CD4-positive, alpha-beta T cell treated with Interleukin-15 for 4 hours (primary cell): ENCODE measurements around the gene ALAS1.
A peak's percentile ranks its signal among the peaks of the same experiment; 100 is the strongest.

Experiments
- DNase-seq: peaks from one replicate; pipeline ENCODE4 v3.0.0-alpha.2; 2020; ENCODE audit warnings: low spot score

The ALAS1 gene

DNA sequence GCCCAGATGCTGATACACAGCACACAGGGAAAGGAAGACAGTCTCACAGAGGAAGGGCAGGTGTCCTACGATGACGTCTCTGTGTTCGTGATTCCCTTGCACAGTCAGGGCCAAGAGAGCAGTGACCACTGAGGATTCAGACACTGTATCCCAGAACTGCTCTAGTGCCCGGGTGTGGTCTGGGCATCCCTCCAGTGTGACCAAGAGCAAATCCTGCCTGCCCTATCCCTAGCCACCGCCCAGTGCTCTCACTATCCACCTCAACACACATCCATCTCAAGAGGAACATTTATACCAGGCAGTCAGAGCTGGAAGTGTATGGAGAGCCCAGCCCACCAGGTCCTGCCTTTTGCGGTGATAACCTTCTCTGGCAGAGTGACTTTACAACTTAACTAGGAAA is 51.7 kb downstream of the ALAS1 start:
- DNase-seq, result no peak

DNA sequence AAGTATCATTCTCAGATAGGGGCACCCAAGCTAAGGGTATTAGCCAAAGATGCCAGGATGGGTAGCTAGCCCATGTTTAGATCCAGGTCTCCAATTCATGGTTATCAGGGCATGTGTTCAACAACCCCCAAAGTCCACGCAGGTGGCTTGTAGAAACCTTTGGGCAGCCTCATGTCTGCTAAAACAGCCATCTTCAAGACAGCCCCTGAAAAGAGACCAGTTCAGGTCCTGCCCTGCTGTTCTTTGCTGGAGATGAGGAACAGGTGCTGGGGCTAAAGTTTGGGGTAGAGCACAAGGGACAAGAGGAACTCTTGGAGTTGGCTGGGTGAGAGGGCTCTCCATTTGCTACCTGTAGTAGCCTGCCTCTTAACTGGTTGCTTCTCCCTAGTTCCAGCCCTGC is 52.2 kb downstream of the ALAS1 start:
- no peak for DNase-seq

DNA sequence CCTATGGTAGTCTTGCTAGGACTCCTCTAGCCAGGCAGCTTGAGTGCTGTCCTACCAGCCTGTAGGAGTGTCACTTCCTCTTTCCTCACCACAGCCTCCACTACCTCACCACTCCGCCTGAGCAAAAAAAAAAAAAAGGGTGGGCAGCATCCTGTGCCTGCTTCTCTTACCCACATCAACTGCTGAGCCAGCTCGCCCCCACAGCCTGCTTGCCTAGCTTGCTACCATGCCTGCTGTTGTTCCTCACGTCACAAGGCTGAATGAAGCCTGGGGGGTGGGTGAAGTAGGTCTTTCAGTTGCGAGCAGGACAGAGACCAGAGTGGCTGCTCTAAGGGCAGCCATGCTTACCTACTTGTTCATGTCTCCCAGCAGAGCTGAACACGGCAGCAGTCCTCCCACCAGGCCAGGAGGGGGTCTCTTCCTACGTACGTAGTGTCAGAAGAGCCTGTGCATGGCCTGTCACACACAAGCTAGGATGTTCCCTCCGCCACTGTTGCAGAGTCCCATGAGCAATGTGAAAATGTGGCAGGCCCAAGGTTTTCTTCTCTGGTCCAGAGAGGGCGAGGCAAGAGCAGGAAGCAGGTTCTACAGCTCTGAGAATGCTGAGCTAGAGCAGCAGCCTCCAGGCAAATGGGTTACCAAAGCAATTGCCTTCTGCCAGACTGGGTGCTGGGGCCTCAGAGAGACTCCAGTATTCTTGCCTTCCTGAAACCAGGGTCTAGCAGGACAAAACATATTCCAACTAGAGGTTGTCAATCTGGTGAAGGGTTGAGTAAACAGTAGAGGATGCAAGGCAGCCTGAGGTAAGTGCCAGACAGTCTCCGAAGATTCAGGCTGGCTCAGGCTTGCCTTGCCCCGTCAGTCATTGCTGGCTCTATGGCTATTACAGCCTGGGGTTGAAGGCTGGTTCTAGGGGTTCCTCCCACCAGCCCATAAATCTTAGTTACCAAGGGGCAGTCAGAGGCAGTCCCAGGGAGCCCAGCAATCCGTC is 55.6 kb downstream of the ALAS1 start:
- peak; percentile 83 for DNase-seq

DNA sequence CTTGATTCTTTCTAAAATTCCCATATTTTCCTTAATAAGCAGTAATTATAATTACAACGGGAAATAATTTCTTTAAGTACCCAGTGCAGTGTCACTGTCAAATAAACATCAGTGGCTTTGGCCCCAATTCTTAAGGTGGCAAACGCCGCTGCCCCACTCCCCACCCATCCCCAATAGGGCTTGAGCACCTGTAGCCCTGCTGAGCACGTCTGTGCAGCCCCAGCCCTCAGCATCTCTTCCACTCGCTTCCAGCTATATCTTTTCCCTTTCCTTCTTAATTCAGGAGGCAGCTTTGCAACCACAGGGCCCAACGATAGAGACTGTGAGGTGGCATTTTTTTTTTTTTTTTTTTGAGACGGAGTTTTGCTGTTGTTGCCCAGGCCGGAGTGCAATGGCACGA is 56.6 kb downstream of the ALAS1 start:
- DNase-seq, result no peak

DNA sequence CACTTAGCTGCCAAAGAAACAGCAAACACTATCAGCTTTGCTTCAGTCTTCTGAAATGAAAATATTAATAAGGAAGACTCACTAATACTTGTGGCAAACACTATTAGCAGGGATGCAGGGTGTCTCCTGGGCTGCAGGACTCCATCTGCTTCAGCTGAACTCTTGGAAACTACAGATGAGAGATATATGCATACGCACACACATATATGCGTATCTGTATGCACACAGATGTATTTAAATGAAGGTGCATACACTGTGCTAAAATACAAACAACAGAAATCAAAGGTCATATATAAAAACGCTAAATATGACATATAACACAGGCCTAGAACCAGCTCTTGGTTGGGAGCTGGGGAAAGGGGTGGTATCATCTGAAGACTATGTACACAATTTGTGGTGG is 58.2 kb downstream of the ALAS1 start:
- no peak for DNase-seq

DNA sequence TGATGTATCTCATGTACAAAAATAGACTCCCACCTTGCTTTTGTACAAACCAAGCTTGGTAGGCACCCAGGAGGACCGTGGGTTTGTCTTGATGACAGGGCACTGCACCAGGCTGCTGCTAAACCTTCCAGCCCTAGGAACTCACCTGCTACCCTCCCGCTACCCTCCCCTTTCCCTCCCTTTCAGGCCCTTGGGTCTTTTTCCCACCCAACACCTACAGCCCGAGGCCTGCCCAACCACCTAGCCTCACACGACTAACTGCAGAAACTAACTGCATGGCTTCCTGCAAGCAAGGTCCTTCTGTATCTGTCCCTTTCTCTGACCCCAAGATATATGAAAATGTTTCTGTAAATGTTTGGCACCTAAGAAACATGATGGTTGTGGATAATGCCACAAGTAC is 58.7 kb downstream of the ALAS1 start:
- DNase-seq, result no peak

DNA sequence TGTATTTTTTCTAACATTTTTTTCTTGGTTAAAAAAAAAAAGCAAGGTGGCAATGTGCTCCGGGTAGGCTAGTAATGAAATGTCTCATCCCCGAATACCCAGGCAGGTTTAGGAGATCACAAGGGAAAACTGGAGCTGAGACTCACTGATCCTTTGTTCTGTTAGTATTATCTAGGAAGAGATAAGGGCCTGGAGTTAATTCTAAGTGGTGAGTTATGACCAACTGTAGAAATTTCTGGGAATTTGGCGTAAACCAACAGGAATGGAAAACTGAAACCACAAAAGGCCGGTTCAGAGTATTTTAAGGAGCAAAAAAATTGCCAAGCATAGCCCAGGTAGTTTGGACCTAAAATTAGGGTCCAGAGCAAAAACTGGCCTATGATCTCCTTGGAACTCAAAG is 60.0 kb downstream of the ALAS1 start:
- DNase-seq, result no peak

DNA sequence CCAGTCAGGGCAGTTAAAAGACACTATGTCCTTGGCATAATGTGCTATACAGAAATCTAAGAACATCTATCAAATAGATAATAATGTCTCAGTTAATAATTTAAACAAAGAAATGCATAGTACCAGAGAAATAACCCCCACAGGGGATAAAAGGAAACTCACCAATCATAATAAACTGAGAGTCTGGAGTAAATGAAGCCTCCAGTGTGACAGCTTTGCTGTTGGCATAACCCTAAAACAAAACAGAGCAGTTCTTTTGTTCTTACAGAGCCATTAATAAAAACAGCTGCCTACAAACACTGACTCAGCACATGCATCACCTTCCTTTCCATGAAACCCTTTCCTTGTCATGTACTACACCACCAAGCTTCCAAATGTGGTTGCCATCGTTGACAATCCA is 61.1 kb downstream of the ALAS1 start:
- no peak for DNase-seq

DNA sequence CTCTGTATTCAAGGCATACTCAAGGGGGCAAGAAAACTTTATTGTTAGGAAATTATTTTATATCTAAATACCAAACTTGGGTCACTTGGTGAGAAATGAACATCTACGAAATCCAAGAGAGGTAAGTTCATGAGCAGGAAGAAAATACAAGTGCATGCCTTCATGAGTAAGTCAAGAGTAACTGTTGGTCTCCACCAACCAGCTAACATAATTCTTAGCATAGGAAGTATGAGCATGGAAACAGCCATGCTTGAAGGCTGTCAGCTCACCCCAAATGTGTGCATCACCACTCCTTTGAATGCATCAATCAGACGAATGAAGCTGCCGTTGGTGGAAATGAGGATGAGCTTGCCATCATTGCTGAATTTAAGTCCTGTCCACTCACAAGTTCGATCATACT is 61.5 kb downstream of the ALAS1 start:
- DNase-seq, result no peak

DNA sequence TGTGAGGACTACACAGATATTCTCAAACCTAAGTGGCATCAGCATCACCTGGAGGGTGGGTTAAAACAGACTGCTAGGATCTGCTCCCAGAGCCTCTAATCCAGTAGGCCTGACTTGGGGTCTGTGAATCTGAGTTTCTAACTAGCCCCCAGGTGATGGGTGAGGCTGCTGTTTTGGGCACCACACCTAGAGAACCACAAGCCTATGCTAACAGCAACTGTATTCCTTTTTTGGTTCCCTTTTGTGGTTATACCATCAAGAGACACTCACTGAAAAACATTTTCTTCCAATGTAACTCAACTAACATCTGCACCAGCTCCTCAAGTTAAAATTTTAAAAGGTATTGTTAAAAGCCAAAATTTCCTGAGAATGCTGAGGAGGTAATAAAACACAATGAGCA is 64.5 kb downstream of the ALAS1 start:
- no peak for DNase-seq
